Ovary (tissue), 9 donors: Measurements from ENCODE around the gene SORCS2. TPM values are rescaled to one million over a fixed set of nuclear protein-coding genes. Genes with fewer than 3 reads are reported as not detected.

Experiments
- DNase-seq, 5 donors: peaks; one replicate each; pipeline ENCODE4 v3.0.0-alpha.2; 2019 to 2020
- H3K27ac ChIP-seq, 2 donors: fragments of 200-600 bp; one replicate each; pipeline versions ENCODE4 v1.5.1 to v1.8.0; 2019 to 2022
- H3K27me3 ChIP-seq: fragments of 200-600 bp; one replicate; pipeline ENCODE4 v1.8.0; 2022
- H3K36me3 ChIP-seq: fragments of 200-600 bp; sonication (generic); one replicate; pipeline ENCODE4 v1.5.1; 2019
- H3K4me1 ChIP-seq: one replicate; pipeline ENCODE4 v1.8.1; 2013; ENCODE audit warnings: mild to moderate bottlenecking, moderate library complexity; ENCODE audit not compliant: insufficient read depth
- H3K4me3 ChIP-seq: fragments of 200-600 bp; sonication (generic); one replicate; pipeline ENCODE4 v1.5.1; 2017
- H3K9me3 ChIP-seq, 2 donors: fragments of 200-600 bp in 1 of 2; sonication (generic) in 1 of 2; one replicate each; pipeline versions ENCODE4 v1.5.1 to v1.8.1; 2013 to 2019; ENCODE audit warnings: mild to moderate bottlenecking in 1 of 2, moderate library complexity in 1 of 2
- EP300 ChIP-seq: sonication (generic); formaldehyde crosslinking; IDR thresholded peaks from one replicate; pipeline ENCODE4 v1.6.1; 2017; ENCODE audit warnings: antibody characterized with exemption
- POLR2A ChIP-seq: fragments of 450-650 bp; IDR thresholded peaks from one replicate; pipeline ENCODE4 v1.6.1; 2017; ENCODE audit warnings: antibody characterized with exemption, mild to moderate bottlenecking, moderate library complexity
- WGBS, 3 donors: extraction: QIAGEN DNeasy Blood & Tissue Kit in 1 of 3; methylation state at CpG; one replicate each; pipeline versions ENCODE4 v1.1.5 to v1.1.7; 2013 to 2017; 5-methylcytosine and 5-hydroxymethylcytosine counted together
- intact Hi-C, 4 donors: fragments of 100-400 bp; cut with DNase I; formaldehyde crosslinking; loops; one replicate each; pipeline versions ENCODE4 v1.11.0 to v1.15.1; 2022 to 2023
- polyA plus RNA-seq, 2 donors: library from polyadenylated mRNA; stranded (reverse); fragments of 200-250 nt in 1 of 2; fragments of 350-450 nt in 1 of 2; fragmentation: Illumina TruSeq in 1 of 2; extraction: RNeasy Lipid Tissue Mini Kit (QIAGEN cat#74804) in 1 of 2; gene quantifications; one replicate each; pipeline ENCODE4 v1.2.3, GENCODE V29; 2013 to 2014
- total RNA-seq, 7 donors: library from RNA; depleted of rRNA in 2 of 7; stranded (reverse); fragments of >200 nt in 2 of 7; fragmentation: NEBNext Ultra II Directional in 3 of 7; extraction: Animal tissue kit (Norgen Biotek cat#: 25700) in 3 of 7; gene quantifications; one replicate each; pipeline versions ENCODE4 v1.1.0 to v1.2.4, GENCODE V29; 2016 to 2023
- TF ChIP-seq, protein P1 (sequence below), 3 donors: fragments of 450-650 bp in 2 of 3; fragments of 200-600 bp in 1 of 3; IDR thresholded peaks; one replicate each; pipeline versions ENCODE4 v1.5.1 to v1.8.0; 2016 to 2022; ENCODE audit warnings: antibody characterized with exemption in 3 of 3, mild to moderate bottlenecking in 1 of 3
- donor health status: DM: no; HTN: no; CAD: no; lungs with moderate emphysema.
- donor health status: DM: no; HTN: no; CAD: no.
- donor health status: Bipolar disorder and iron deficiency.
- donor health status: DM: yes; HTN: yes; CAD: no.
- donor health status: DM: no; HTN: no; CAD: no.
- donor health status: DM: yes; HTN: yes; CAD: no.

Gene SORCS2
- total and polyA plus RNA-seq, 9 donors: 0.60 to 23.9 (median 7.1) TPM

DNA sequence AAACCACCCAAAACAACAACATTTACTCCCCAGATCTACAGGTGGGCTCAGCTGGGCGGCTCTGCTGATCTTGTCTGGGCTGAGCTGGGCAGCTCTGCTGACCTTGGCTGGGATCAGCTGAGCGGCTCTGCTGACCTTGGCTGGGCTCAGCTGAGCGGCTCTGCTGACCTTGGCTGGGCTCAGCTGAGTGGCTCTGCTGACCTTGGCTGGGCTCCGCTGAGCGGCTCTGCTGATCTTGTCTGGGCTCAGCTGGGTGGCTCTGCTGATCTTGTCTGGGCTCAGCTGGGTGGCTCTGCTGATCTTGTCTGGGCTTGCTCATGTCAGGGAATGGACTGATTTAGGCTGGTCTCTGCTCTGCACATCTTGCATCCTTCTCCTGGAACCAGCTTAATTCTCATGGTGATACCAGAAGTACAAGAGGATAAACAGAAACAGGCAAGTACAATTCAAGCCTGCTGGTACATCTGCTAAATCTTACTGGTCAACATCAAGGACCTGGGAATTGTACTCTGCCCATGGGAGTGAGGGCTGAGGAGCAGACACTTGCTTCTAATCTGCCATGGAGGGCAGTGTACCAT, 490.9 kb downstream of the SORCS2 start:
- intact Hi-C loops: no loop called here
- Histone ChIP-seq H3K9me3 (no peaks in the 10 kb centered on the region), H3K27ac (no peak overlapping the region), H3K4me3 (no peak overlapping the region), H3K27me3 (no peaks in the 10 kb centered on the region), H3K36me3 (no peaks in the 10 kb centered on the region), H3K4me1 (no peaks in the 10 kb centered on the region)
- no peak for TF ChIP-seq EP300
- TF ChIP-seq POLR2A: no peak
- TF ChIP-seq, protein P1, sequence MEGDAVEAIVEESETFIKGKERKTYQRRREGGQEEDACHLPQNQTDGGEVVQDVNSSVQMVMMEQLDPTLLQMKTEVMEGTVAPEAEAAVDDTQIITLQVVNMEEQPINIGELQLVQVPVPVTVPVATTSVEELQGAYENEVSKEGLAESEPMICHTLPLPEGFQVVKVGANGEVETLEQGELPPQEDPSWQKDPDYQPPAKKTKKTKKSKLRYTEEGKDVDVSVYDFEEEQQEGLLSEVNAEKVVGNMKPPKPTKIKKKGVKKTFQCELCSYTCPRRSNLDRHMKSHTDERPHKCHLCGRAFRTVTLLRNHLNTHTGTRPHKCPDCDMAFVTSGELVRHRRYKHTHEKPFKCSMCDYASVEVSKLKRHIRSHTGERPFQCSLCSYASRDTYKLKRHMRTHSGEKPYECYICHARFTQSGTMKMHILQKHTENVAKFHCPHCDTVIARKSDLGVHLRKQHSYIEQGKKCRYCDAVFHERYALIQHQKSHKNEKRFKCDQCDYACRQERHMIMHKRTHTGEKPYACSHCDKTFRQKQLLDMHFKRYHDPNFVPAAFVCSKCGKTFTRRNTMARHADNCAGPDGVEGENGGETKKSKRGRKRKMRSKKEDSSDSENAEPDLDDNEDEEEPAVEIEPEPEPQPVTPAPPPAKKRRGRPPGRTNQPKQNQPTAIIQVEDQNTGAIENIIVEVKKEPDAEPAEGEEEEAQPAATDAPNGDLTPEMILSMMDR (IDR thresholded peaks at IDR 0.05): no peak
- WGBS, 3 donors: 78 to 91% (median 88%) methylated on average over 5 of the region's 5 CpGs
- DNase-seq: no peak

DNA sequence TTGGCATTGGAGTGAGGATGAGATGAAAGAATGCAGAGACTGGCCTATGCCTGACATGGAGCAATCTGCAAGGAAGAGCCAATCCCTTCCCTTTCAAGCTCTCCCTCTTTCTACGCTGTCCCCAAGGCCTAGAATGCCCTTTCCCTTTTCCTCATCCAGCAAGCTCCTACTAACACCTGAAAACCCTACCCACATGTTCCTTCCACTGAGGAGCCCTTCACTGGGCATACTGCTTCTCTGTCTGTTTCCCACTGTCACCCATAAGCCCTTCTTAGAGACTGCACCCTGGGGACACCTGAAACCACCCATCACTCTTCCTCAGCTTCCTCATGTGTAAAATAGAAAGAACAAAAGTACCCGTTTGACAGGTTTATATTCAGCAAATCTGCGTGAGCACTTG, 492.0 kb downstream of the SORCS2 start:
- DNase-seq: no peak
- H3K36me3 ChIP-seq: no peaks in the 10 kb centered on the region
- H3K9me3 ChIP-seq: no peaks in the 10 kb centered on the region
- no peaks in the 10 kb centered on the region for H3K4me1 ChIP-seq
- WGBS, 3 donors: 93 to 98% (median 98%) methylated on average over 3 of the region's 3 CpGs
- TF ChIP-seq, protein P1 (IDR thresholded peaks at IDR 0.05): no peak
- TF ChIP-seq POLR2A (no peak), EP300 (no peak)
- intact Hi-C loops: no loop called here
- no peak overlapping the region for H3K27ac ChIP-seq
- H3K4me3 ChIP-seq: no peak overlapping the region
- H3K27me3 ChIP-seq: no peaks in the 10 kb centered on the region

DNA sequence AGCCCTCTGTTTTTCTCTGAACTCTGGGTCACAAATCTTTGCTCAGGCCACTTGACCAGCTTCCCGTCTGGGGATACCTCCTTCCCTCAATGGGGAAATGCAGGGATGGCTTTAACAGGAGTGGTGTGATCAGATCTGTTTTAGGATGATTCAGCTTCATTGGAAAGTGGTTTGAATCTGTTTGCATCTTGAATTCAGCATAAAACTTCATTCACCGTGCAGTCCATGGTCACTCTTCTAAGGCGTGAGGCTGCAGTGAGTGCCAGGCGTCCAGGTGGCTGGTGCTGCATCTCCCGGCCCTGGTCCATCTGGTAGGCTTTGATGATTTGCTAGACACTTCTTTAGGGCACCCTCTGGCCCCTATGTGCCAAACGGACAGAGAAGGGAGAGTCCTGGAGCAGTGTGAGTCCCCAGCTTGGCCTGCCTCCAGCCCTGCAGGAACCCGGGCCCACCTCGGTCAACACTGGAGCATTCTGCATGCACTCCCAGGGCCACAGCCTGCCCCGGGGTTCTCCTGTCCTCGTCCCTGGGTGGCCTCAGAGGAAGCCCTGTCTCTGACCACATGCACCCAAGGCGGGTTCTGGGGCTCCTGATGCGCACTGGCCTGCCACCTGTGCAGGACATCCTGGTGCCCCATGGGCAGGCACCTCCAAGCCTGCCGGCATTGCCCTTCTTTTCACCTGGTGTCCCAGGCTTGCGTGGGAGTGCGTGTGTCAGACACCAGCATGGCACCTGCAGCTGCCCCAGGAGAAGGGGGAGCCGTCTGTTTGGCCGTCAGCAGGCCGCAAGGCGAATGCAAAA, 493.9 kb downstream of the SORCS2 start:
- DNase-seq: no peak
- no peaks in the 10 kb centered on the region for H3K4me1 ChIP-seq
- H3K27me3 ChIP-seq: no peaks in the 10 kb centered on the region
- no peaks in the 10 kb centered on the region for H3K36me3 ChIP-seq
- no peak for TF ChIP-seq EP300
- no peak for TF ChIP-seq POLR2A
- TF ChIP-seq, protein P1 (IDR thresholded peaks at IDR 0.05): no peak
- WGBS, 3 donors: 92 to 93% (median 92%) methylated on average over 19 of the region's 19 CpGs
- no peaks in the 10 kb centered on the region for H3K9me3 ChIP-seq
- intact Hi-C loops: no loop called here
- no peak overlapping the region for H3K27ac ChIP-seq
- H3K4me3 ChIP-seq: no peak overlapping the region

DNA sequence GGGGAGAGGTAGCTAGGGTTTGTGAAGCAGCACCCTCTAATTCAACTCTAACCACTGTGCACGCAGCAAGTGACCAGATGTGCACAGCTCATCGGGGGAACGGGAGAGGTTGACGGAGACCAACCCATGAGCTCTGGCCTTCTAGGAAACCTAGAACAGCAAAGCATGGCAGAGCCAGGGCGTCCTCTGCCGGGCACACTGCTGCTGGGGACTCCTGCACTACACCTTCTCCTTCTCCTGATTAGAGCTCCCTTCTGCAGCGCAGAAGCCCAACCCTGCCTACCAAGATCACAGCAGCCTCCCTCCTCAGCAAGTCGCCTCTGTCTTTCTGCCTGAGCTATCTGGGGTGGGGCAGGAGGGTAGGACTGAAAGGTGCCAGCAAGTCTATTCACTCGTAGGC, 494.7 kb downstream of the SORCS2 start:
- Histone ChIP-seq H3K4me1 (no peaks in the 10 kb centered on the region), H3K36me3 (no peaks in the 10 kb centered on the region), H3K27me3 (no peaks in the 10 kb centered on the region), H3K4me3 (no peak overlapping the region), H3K9me3 (no peaks in the 10 kb centered on the region), H3K27ac (no peak overlapping the region)
- DNase-seq: no peak
- WGBS, 3 donors: 96 to 97% (median 97%) methylated on average over 9 of the region's 9 CpGs
- intact Hi-C loops: no loop called here
- TF ChIP-seq, protein P1 (IDR thresholded peaks at IDR 0.05): no peak
- TF ChIP-seq POLR2A (no peak), EP300 (no peak)
